DOHH2 (cell line): Measurements from ENCODE around the gene PSMB10.

Source experiments
- H3F3A ChIP-seq: fragments of 200-600 bp; sonication (generic), shearing (Covaris generic); 2 replicates; pipeline ENCODE4 v1.6.0; 2016; ENCODE audit warnings: antibody characterized with exemption, mild to moderate bottlenecking; ENCODE audit not compliant: control insufficient read depth, insufficient read depth
- H3K27ac ChIP-seq: fragments of 200-600 bp; sonication (generic); 2 replicates; pipeline ENCODE4 v1.5.1; 2014; ENCODE audit warnings: low read depth, mild to moderate bottlenecking, low read length, moderate library complexity
- H3K27me3 ChIP-seq: fragments of 200-600 bp; sonication (generic); 2 replicates; pipeline ENCODE4 v1.6.1; 2014; ENCODE audit warnings: mild to moderate bottlenecking, low read length, mixed read lengths; ENCODE audit not compliant: control insufficient read depth
- H3K36me3 ChIP-seq: fragments of 200-600 bp; sonication (generic); 2 replicates; pipeline ENCODE4 v1.6.1; 2014; ENCODE audit warnings: mild to moderate bottlenecking, low read length, moderate library complexity, mixed read lengths; ENCODE audit not compliant: control insufficient read depth
- H3K4me1 ChIP-seq: fragments of 200-600 bp; sonication (generic); 2 replicates; pipeline ENCODE4 v1.6.1; 2014; ENCODE audit warnings: mild to moderate bottlenecking, low read length, mixed read lengths; ENCODE audit not compliant: control insufficient read depth
- H3K4me2 ChIP-seq: fragments of 200-600 bp; sonication (generic); 2 replicates; pipeline ENCODE4 v1.6.0; 2014; ENCODE audit warnings: mild to moderate bottlenecking, low read length, moderate library complexity
- H3K4me3 ChIP-seq: fragments of 200-600 bp; sonication (generic); 2 replicates; pipeline ENCODE4 v1.5.1; 2014; ENCODE audit warnings: mild to moderate bottlenecking, low read length, mixed read lengths
- H3K79me2 ChIP-seq: fragments of 200-600 bp; sonication (generic); 2 replicates; pipeline ENCODE4 v1.6.1; 2014; ENCODE audit warnings: mild to moderate bottlenecking, low read length, mixed read lengths; ENCODE audit not compliant: control insufficient read depth
- H3K9me2 ChIP-seq: fragments of 200-600 bp; sonication (generic); replicated peaks from 2 replicates; pipeline ENCODE4 v1.6.1; 2014; ENCODE audit warnings: mild to moderate bottlenecking, low read length, mixed read lengths; ENCODE audit not compliant: control insufficient read depth
- H3K9me3 ChIP-seq: fragments of 200-600 bp; sonication (generic); 2 replicates; pipeline ENCODE4 v1.6.1; 2014; ENCODE audit warnings: antibody characterized with exemption, low read length, mixed read lengths; ENCODE audit not compliant: control insufficient read depth, insufficient read depth
- H4K20me1 ChIP-seq: fragments of 200-600 bp; sonication (generic); 2 replicates; pipeline ENCODE4 v1.6.0; 2014; ENCODE audit warnings: low read depth, mild to moderate bottlenecking, antibody characterized with exemption, low read length, moderate library complexity; ENCODE audit not compliant: control insufficient read depth, insufficient read depth
- EZH2phosphoT487 ChIP-seq: fragments of 200-600 bp; sonication (generic); IDR thresholded peaks from 2 replicates; pipeline ENCODE4 v1.6.1; 2017; ENCODE audit warnings: borderline replicate concordance, mild to moderate bottlenecking, antibody characterized with exemption, low read length, moderate library complexity, mixed read lengths
- TF ChIP-seq, protein P1 (sequence below): fragments of 200-600 bp; sonication (generic); IDR thresholded peaks from one replicate; pipeline ENCODE4 v1.5.1; 2014; ENCODE audit warnings: antibody characterized with exemption, mild to moderate bottlenecking, low read depth, low read length; ENCODE audit not compliant: poor library complexity, severe bottlenecking

The PSMB10 gene

DNA sequence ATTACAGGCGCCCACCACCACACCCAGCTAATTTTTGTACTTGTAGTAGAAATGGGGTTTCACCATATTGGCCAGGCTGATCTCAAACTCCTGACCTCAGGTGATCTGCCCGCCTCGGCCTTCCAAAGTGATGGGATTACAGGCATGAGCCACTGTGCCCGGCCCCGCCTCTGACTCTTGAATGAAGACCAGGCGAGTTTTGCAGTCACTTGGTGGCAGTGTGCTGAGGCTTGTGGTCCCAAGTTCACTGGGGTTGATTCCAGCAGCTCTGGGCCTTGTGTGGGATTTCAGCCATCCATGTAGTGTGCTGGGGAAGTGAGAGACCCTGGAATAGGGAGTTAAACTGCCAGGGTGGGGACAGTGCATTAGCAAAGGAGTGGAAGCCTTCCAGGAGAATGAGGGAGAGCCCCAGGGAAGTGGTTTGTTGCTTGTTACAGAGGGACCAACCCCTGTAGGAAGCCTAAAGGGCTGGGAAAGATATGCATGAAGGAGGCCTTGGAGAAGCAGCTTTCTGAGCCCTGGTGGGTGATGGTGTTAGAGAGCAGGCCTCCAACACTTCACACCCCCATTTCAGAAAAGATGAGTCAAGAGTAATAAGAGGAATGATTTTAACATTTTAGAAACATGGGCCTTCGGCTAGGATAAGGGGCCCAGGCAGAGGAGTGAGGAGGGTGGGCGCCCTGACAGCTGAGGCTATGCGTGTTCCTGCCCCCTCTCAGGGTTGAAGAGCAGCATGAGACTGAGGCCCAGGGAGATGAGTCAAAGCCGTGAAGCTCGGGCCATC is 29.1 kb downstream of the PSMB10 start:
- Histone ChIP-seq H3K4me1 (no peaks in the 10 kb centered on the region), H3K27me3 (no peaks in the 10 kb centered on the region), H4K20me1 (0 out of 2 replicates have a peak, but pooled peaks cover 3% of the 10 kb centered on the region), H3K9me3 (no peaks in the 10 kb centered on the region), H3K4me3 (no peak overlapping the region), H3F3A (no peaks in the 10 kb centered on the region), H3K27ac (no peak overlapping the region), H3K79me2 (no peaks in the 10 kb centered on the region), H3K9me2 (no peaks in the 10 kb centered on the region), H3K4me2 (no peak overlapping the region), H3K36me3 (peaks cover 12% of the 10 kb centered on the region)
- TF ChIP-seq, protein P1, sequence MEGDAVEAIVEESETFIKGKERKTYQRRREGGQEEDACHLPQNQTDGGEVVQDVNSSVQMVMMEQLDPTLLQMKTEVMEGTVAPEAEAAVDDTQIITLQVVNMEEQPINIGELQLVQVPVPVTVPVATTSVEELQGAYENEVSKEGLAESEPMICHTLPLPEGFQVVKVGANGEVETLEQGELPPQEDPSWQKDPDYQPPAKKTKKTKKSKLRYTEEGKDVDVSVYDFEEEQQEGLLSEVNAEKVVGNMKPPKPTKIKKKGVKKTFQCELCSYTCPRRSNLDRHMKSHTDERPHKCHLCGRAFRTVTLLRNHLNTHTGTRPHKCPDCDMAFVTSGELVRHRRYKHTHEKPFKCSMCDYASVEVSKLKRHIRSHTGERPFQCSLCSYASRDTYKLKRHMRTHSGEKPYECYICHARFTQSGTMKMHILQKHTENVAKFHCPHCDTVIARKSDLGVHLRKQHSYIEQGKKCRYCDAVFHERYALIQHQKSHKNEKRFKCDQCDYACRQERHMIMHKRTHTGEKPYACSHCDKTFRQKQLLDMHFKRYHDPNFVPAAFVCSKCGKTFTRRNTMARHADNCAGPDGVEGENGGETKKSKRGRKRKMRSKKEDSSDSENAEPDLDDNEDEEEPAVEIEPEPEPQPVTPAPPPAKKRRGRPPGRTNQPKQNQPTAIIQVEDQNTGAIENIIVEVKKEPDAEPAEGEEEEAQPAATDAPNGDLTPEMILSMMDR: no peak
- TF ChIP-seq EZH2phosphoT487: no peak

DNA sequence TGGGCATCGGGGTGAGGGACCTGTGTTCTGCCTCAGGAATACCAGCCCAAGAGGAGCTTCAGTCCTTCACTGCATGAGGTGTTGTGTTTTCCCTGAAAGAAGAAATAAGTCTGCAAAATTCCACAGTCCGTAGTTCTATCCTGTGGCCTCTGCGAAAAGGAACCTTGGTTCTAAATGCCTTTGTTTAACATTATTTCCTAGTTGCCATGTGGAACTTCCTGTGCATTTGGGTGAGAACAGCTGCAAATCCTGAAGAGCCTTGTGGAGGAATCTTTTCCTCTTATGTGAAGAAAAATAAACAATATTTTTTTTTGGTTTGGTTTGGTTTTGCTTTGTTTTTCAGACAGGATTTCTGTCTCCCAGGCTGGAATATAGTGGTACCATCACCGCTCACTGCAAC is 33.8 kb downstream of the PSMB10 start:
- Histone ChIP-seq H3K4me2 (no peak overlapping the region), H3F3A (no peaks in the 10 kb centered on the region), H3K27ac (no peak overlapping the region), H3K36me3 (no peaks in the 10 kb centered on the region), H3K4me3 (no peak overlapping the region), H3K9me3 (no peaks in the 10 kb centered on the region), H3K79me2 (peaks cover 19% of the 10 kb centered on the region), H3K4me1 (no peaks in the 10 kb centered on the region), H4K20me1 (0 out of 2 replicates have a peak, but pooled peaks cover 3% of the 10 kb centered on the region), H3K9me2 (no peaks in the 10 kb centered on the region), H3K27me3 (no peaks in the 10 kb centered on the region)
- no peak for TF ChIP-seq EZH2phosphoT487
- TF ChIP-seq, protein P1: no peak

DNA sequence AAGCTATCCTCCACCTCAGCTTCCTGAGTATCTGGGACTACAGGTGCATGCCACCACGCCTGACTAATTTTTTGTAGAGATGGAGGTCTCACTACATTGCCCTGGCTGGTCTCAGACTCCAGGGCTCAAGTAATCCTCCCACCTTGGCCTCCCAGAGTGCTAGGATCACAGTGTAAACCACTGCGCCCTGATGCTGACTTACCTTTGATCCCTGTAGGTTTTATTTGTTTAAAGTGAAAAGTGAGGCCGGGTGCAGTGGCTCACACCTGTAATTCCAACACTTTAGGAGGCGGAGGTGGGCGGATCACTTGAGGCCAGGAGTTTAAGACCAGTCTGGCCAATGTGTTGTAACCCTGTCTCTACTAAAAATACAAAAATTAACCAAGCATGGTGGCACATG is 34.9 kb downstream of the PSMB10 start:
- Histone ChIP-seq H3K27ac (no peak overlapping the region), H3K27me3 (no peaks in the 10 kb centered on the region), H3F3A (no peaks in the 10 kb centered on the region), H3K36me3 (no peaks in the 10 kb centered on the region), H3K4me1 (no peaks in the 10 kb centered on the region), H3K4me3 (no peak overlapping the region), H4K20me1 (0 out of 2 replicates have a peak, but pooled peaks cover 3% of the 10 kb centered on the region), H3K4me2 (no peak overlapping the region), H3K79me2 (peaks cover 28% of the 10 kb centered on the region), H3K9me2 (no peaks in the 10 kb centered on the region), H3K9me3 (no peaks in the 10 kb centered on the region)
- TF ChIP-seq, protein P1: no peak
- no peak for TF ChIP-seq EZH2phosphoT487
